Liver (tissue), 9 donors: ENCODE data around the gene UGT2B7. TPM values are rescaled to one million over a fixed set of nuclear protein-coding genes. Genes with fewer than 3 reads are reported as not detected.

Experiments
- DNase-seq: peaks from one replicate; pipeline ENCODE4 v3.0.0-alpha.2; 2017; ENCODE audit warnings: low spot score
- H3K27ac ChIP-seq, 2 donors: one replicate each; pipeline ENCODE4 v1.7.0; 2013; ENCODE audit warnings: inconsistent platforms in 2 of 2, low read length in 2 of 2, control low read depth in 1 of 2, low read depth in 1 of 2, mild to moderate bottlenecking in 1 of 2
- H3K27me3 ChIP-seq, 4 donors: one replicate each; pipeline versions ENCODE4 v1.6.1 to v1.7.0; 2013; ENCODE audit warnings: low read length in 3 of 4, inconsistent platforms in 1 of 4, mild to moderate bottlenecking in 1 of 4, moderate library complexity in 1 of 4; ENCODE audit not compliant: control insufficient read depth in 4 of 4, insufficient read depth in 4 of 4
- H3K36me3 ChIP-seq, 4 donors: one replicate each; pipeline versions ENCODE4 v1.6.1 to v1.7.0; 2013; ENCODE audit warnings: low read length in 3 of 4, mild to moderate bottlenecking in 3 of 4, low read depth in 1 of 4, moderate library complexity in 1 of 4; ENCODE audit not compliant: control insufficient read depth in 4 of 4, insufficient read depth in 3 of 4
- H3K4me1 ChIP-seq, 4 donors: one replicate each; pipeline versions ENCODE4 v1.6.1 to v1.7.0; 2013; ENCODE audit warnings: low read length in 3 of 4, mild to moderate bottlenecking in 3 of 4, moderate library complexity in 1 of 4; ENCODE audit not compliant: control insufficient read depth in 4 of 4, insufficient read depth in 4 of 4
- H3K4me3 ChIP-seq, 3 donors: one replicate each; pipeline versions ENCODE4 v1.6.1 to v1.7.0; 2013; ENCODE audit warnings: low read length in 3 of 3, control low read depth in 1 of 3, low read depth in 1 of 3, mild to moderate bottlenecking in 1 of 3
- H3K9ac ChIP-seq, 2 donors: one replicate each; pipeline ENCODE4 v1.7.0; 2013; ENCODE audit warnings: low read length in 2 of 2, mild to moderate bottlenecking in 2 of 2, moderate library complexity in 2 of 2, control low read depth in 1 of 2, low read depth in 1 of 2
- H3K9me3 ChIP-seq, 4 donors: one replicate each; pipeline versions ENCODE4 v1.6.1 to v1.7.0; 2013; ENCODE audit warnings: low read length in 3 of 4; ENCODE audit not compliant: control insufficient read depth in 4 of 4
- ATF3 ChIP-seq: IDR thresholded peaks from 2 replicates; pipeline ENCODE4 v1.6.1; 2016; ENCODE audit warnings: antibody characterized with exemption
- CTCF ChIP-seq: fragments of 150-350 bp; IDR thresholded peaks from 2 replicates; pipeline ENCODE4 v1.5.1; 2017; ENCODE audit warnings: improper control_type of control experiment, low read depth, low read length; ENCODE audit not compliant: missing input control
- EGR1 ChIP-seq, 2 donors: IDR thresholded peaks; 2 replicates each; pipeline ENCODE4 v1.6.1; 2016 to 2018; ENCODE audit warnings: antibody characterized with exemption in 2 of 2, low read depth in 2 of 2
- FOXA1 ChIP-seq: IDR thresholded peaks from 2 replicates; pipeline ENCODE4 v1.6.1; 2016; ENCODE audit warnings: antibody characterized with exemption
- FOXA2 ChIP-seq: IDR thresholded peaks from 2 replicates; pipeline ENCODE4 v1.6.1; 2016; ENCODE audit warnings: antibody characterized with exemption
- GABPA ChIP-seq, 2 donors: IDR thresholded peaks in 1 of 2; conservative IDR thresholded peaks in 1 of 2; 2 replicates each; pipeline ENCODE4 v1.6.1; 2016; ENCODE audit warnings: antibody characterized with exemption in 2 of 2, mild to moderate bottlenecking in 1 of 2, moderate library complexity in 1 of 2
- HNF4A ChIP-seq, 2 donors: conservative IDR thresholded peaks; 2 replicates each; pipeline ENCODE4 v1.6.1; 2016; ENCODE audit warnings: antibody characterized with exemption in 2 of 2, mild to moderate bottlenecking in 2 of 2
- HNF4G ChIP-seq: IDR thresholded peaks from 2 replicates; pipeline ENCODE4 v1.6.1; 2016; ENCODE audit warnings: antibody characterized with exemption
- JUND ChIP-seq, 2 donors: IDR thresholded peaks; 2 replicates each; pipeline ENCODE4 v1.6.1; 2016; ENCODE audit warnings: antibody characterized with exemption in 2 of 2
- NR2F2 ChIP-seq: IDR thresholded peaks from 2 replicates; pipeline ENCODE4 v1.6.1; 2016; ENCODE audit warnings: antibody characterized with exemption
- RAD21 ChIP-seq, 2 donors: IDR thresholded peaks; 2 replicates each; pipeline ENCODE4 v1.6.1; 2016; ENCODE audit warnings: antibody characterized with exemption in 2 of 2, mild to moderate bottlenecking in 2 of 2
- REST ChIP-seq: IDR thresholded peaks from 2 replicates; pipeline ENCODE4 v1.6.1; 2016; ENCODE audit warnings: antibody characterized with exemption, mild to moderate bottlenecking
- RXRA ChIP-seq, 2 donors: IDR thresholded peaks; 2 replicates each; pipeline ENCODE4 v1.6.1; 2017 to 2018; ENCODE audit warnings: antibody characterized with exemption in 2 of 2, mild to moderate bottlenecking in 1 of 2
- SP1 ChIP-seq: IDR thresholded peaks from 2 replicates; pipeline ENCODE4 v1.6.1; 2018; ENCODE audit warnings: antibody characterized with exemption, mild to moderate bottlenecking
- TAF1 ChIP-seq: conservative IDR thresholded peaks from 2 replicates; pipeline ENCODE4 v1.6.1; 2016; ENCODE audit warnings: antibody characterized with exemption, mild to moderate bottlenecking
- YY1 ChIP-seq: IDR thresholded peaks from 2 replicates; pipeline ENCODE4 v1.6.1; 2016; ENCODE audit warnings: antibody characterized with exemption, mild to moderate bottlenecking
- ZBTB33 ChIP-seq: IDR thresholded peaks from 2 replicates; pipeline ENCODE4 v1.6.1; 2016; ENCODE audit warnings: antibody characterized with exemption
- WGBS: extraction: QIAGEN DNeasy Blood & Tissue Kit; methylation state at CpG from one replicate; pipeline ENCODE4 v1.1.7; 2013; 5-methylcytosine and 5-hydroxymethylcytosine counted together
- polyA plus RNA-seq, 2 donors: library from polyadenylated mRNA; stranded (reverse) in 1 of 2; unstranded in 1 of 2; fragments of 200-250 nt in 1 of 2; fragments of >200 nt in 1 of 2; fragmentation: Nextera tagmentation in 1 of 2; extraction: Ambion mirVana in 1 of 2; gene quantifications; one replicate each; pipeline versions ENCODE4 v1.2.1 to v1.2.3, GENCODE V29; 2013 to 2015
- total RNA-seq, 2 donors: library from RNA; depleted of rRNA; stranded (reverse); fragments of >200 nt; gene quantifications; one replicate each; pipeline ENCODE4 v1.2.3, GENCODE V29; 2014
- donor health status: healthy.
- donor health status: healthy.
- donor health status: healthy.
- donor health status: healthy.
- donor health status: healthy.

UGT2B7 gene
- total and polyA plus RNA-seq, 4 donors, result 5.9 to 198 (median 164) TPM

- TF ChIP-seq JUND (IDR thresholded peaks at IDR 0.05) (no peak), HNF4A (conservative IDR thresholded peaks at IDR 0.05) (peak; percentile 55 to 78)
- Histone ChIP-seq H3K9ac (no peak overlapping the region), H3K4me1 (peaks cover 4 to 41% (median 22%) of the 10 kb centered on the region in 4 donors), H3K27me3 (no peaks in the 10 kb centered on the region), H3K27ac (peak overlapping the region; percentile 13 to 62), H3K36me3 (no peaks in the 10 kb centered on the region), H3K4me3 (no peak overlapping the region), H3K9me3 (no peaks in the 10 kb centered on the region)
- DNase-seq, result no peak
- 84% methylated on average over 1 of the region's 1 CpG for WGBS
These were observed 25.0 kb upstream of the UGT2B7 start for GRCh38 chr4:69071286-69071685.

- no peak for DNase-seq
- H3K4me1 ChIP-seq, result peaks cover 4 to 41% (median 22%) of the 10 kb centered on the region in 4 donors
- peak overlapping the region; percentile 71 to 81 for H3K27ac ChIP-seq
- H3K4me3 ChIP-seq, result no peak overlapping the region
- TF ChIP-seq HNF4A (conservative IDR thresholded peaks at IDR 0.05), result peak; percentile 43 to 47
- TF ChIP-seq EGR1 (IDR thresholded peaks at IDR 0.05; ENCODE audit: low read depth in 2 of 2), result no peak
- TF ChIP-seq JUND (IDR thresholded peaks at IDR 0.05), result no peak
- TF ChIP-seq RXRA (IDR thresholded peaks at IDR 0.05), result peak; percentile 87 to 91
- TF ChIP-seq SP1, result peak; percentile 49
- peak; percentile 55 for TF ChIP-seq YY1
- TF ChIP-seq RAD21 (IDR thresholded peaks at IDR 0.05), result peak in 1 of 2 donors; percentile 12
- TF ChIP-seq ZBTB33, result no peak
- no peak for TF ChIP-seq FOXA2
- WGBS, result 30% methylated on average over 1 of the region's 1 CpG
- H3K9me3 ChIP-seq, result no peaks in the 10 kb centered on the region
- H3K27me3 ChIP-seq, result no peaks in the 10 kb centered on the region
- H3K9ac ChIP-seq, result no peak overlapping the region
- no peaks in the 10 kb centered on the region for H3K36me3 ChIP-seq
These were observed 22.9 kb upstream of the UGT2B7 start for GRCh38 chr4:69073375-69073774.

- H3K9me3 ChIP-seq, result no peaks in the 10 kb centered on the region
- no peaks in the 10 kb centered on the region for H3K27me3 ChIP-seq
- peaks cover 2 to 30% (median 13%) of the 10 kb centered on the region in 4 donors for H3K4me1 ChIP-seq
- 80% methylated on average over 4 of the region's 4 CpGs for WGBS
- no peak for DNase-seq
- H3K36me3 ChIP-seq, result no peaks in the 10 kb centered on the region
- H3K9ac ChIP-seq, result no peak overlapping the region
- H3K27ac ChIP-seq, result no peak overlapping the region
- H3K4me3 ChIP-seq, result no peak overlapping the region
- no peak for TF ChIP-seq FOXA2
- TF ChIP-seq REST, result no peak
- no peak for TF ChIP-seq EGR1 (IDR thresholded peaks at IDR 0.05; ENCODE audit: low read depth in 2 of 2)
- no peak for TF ChIP-seq SP1
- TF ChIP-seq JUND (IDR thresholded peaks at IDR 0.05), result no peak
- no peak for TF ChIP-seq NR2F2
- no peak for TF ChIP-seq FOXA1
- no peak for TF ChIP-seq CTCF
- no peak for TF ChIP-seq HNF4G
- TF ChIP-seq ATF3, result no peak
- TF ChIP-seq GABPA (IDR thresholded peaks at IDR 0.05 in 1 of 2, conservative IDR thresholded peaks at IDR 0.05 in 1 of 2), result no peak
- TF ChIP-seq RAD21 (IDR thresholded peaks at IDR 0.05), result no peak
- TF ChIP-seq RXRA (IDR thresholded peaks at IDR 0.05), result no peak
- no peak for TF ChIP-seq ZBTB33
- TF ChIP-seq HNF4A (conservative IDR thresholded peaks at IDR 0.05), result no peak
- no peak for TF ChIP-seq TAF1
- TF ChIP-seq YY1, result no peak
These were observed 21.0 kb upstream of the UGT2B7 start for GRCh38 chr4:69075061-69075792.
